GM18951 (cell line): Measurements from ENCODE around the gene SUPT7L.

Source experiments
- POLR2A ChIP-seq: IDR thresholded peaks from 4 replicates; pipeline ENCODE4 v1.6.1; 2011; ENCODE audit warnings: mild to moderate bottlenecking; ENCODE audit not compliant: insufficient read length, insufficient read depth; ENCODE audit errors: extremely low read depth
- in situ Hi-C: fragments of 300-500 bp; cut with MboI; formaldehyde crosslinking; loops from one replicate; pipeline ENCODE4 v1.12.0; 2022; ENCODE audit warnings: low sequenced_read_pairs, mixed read lengths, inconsistent platforms; ENCODE audit not compliant: unreplicated experiment

The SUPT7L gene

DNA sequence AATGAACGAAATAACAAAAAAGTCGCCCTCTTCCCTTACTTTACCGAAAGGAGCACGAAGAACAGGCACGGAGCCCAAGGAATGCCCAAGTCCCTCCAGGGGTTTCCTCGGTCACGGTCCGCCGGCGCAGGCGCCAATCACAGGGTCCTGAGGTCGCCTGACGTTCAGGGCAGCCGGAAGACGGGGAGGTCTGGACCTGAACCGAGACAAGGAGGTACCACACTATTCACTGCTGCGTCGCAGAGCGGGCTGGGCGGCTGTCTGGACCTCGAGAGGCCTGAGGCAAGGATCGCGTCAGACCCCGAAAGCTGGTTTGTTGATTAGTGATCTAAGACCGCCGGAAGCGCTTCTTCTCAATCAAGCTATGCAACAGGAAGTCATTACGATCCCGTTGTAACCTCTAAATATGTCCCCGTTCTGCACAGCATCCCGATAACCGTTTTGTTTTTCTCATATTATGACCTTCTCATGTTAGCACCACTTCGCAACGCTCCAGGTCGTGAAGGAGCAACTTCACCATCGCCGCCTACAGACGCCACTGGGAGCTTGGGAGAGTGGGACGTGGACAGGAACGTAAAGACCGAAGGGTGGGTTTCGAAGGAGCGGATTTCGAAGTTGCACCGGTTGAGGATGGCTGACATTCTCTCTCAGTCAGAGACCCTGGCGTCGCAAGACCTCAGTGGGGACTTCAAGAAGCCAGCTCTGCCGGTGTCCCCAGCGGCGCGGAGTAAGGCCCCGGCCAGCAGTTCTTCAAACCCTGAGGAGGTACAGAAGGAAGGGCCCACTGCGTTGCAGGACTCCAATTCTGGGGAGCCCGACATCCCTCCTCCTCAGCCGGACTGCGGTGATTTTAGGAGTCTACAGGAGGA is at the start of gene SUPT7L, which contains the start of gene SLC4A1AP:
SUPT7L (minus strand) TSS at position 330 of the 869 bp plus-strand sequence. CDS start 1,422 bp downstream, outside the sequence.
SLC4A1AP (plus strand) TSS at position 605 of the 869 bp plus-strand sequence; CDS start at position 631, 26 bp downstream.
- in situ Hi-C loops, result no loop called here
- peak; percentile 74 for TF ChIP-seq POLR2A

DNA sequence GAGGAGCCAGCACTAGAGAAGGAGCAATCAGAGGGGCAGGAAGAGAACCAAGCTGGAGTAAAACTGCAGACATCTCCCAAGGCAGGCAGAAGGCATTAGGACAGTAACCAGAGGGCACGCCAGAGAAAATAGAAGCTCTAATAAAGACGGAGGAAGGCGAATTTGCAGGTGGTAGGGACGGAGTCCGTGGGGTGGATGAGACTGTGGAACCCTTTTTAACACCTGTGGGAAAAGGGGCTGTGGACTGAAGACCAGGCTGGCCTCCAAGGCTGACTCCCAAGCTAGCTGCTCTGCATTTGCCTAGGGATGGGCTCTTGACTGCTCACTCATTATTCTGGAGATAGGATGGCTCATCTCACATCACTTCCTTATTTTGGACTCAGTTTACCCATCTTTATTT is 49.8 kb upstream of the SUPT7L start:
- no peak for TF ChIP-seq POLR2A
- in situ Hi-C loops, result no loop called here

- in situ Hi-C loops, result no loop called here
- no peak for TF ChIP-seq POLR2A
These were observed 49.1 kb upstream of the SUPT7L start for GRCh38 chr2:27712522-27712921.

GRCh38 chr2:27711804-27712203 is 48.4 kb upstream of the SUPT7L start:
- no peak for TF ChIP-seq POLR2A
- in situ Hi-C loops, result no loop called here

DNA sequence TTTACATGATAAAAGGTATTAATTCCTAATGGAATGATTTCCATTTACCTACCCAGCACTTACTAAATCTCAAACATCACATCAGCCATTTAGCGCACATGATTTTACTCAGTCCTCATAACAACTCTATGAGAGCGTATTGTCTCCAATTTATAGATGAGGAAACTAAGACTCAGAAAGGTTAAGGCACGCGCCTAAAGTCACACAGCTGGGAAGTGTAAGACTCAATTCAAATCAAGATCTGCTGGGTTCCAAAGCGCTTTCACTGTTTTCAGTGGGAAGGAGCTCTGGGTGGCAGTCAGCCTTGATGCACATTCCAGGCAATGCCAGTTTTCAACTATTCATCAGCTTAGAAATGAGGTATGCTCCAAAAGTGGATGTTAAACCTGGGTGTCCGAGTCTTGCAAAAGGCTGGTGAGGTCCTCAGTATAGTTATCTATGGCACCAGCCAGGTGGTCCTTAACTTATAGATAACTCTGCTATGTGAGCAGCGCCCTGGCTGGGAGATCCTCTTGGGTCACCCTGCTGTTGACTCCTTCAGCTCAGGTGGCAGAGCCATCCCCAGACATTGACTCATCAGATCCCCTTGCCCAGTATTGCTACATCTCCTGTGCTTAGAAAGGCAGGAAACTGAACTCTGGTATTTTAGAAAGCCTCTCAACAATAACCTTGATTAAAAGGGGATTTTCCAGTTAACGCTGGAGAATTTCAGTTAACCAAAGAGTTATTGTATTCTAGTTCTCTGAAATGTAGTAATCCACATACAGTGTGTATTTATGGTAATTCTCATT is 47.4 kb upstream of the SUPT7L start:
- in situ Hi-C loops, result no loop called here
- TF ChIP-seq POLR2A, result no peak

DNA sequence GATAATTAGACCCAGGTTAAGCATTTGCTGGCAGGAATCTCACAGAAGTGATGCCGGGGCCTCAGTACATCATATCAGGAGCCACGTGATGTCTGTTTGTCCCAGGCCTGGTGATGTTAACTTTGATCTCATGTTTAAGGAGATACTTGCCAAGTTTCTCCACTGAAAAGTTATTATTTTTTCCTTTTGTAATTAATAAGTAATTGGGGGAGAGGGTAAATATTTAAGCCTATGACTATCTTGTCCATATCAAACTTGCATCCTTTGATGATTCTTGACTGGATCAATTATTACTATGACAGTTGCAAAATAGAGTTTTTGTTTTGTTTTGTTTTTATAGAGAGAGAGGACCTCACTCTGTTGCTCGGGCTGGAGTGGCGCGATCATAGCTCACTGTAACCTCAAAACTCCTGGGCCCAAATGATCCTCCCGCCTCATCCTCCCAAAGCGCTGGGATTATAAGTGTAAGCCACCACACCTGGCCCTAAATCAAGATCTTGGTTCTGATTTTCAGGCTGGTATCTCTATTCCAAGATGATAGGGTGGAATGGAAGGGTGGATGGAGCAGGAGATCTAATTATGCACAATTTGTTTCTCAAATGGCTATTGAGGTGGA is 46.7 kb upstream of the SUPT7L start:
- TF ChIP-seq POLR2A, result no peak
- in situ Hi-C loops, result no loop called here

DNA sequence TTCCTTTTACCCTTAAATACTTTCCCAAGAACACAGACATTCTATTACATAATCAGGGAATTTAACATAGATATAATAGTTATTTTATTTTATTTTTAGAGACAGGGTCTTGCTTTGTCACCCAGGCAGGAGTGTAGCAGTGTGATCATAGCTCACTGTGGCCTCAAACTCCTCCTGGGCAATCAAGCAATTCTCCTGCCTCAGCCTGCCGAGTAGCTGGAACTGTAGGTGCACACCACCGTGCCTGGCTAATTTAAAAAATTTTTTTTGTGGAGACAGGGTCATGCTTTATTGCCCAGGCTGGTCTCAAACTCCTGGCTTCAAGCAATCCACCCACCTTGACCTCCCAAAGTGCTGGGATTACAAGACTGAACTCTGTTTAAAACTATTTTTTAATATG is 45.9 kb upstream of the SUPT7L start:
- in situ Hi-C loops, result no loop called here
- TF ChIP-seq POLR2A, result no peak

DNA sequence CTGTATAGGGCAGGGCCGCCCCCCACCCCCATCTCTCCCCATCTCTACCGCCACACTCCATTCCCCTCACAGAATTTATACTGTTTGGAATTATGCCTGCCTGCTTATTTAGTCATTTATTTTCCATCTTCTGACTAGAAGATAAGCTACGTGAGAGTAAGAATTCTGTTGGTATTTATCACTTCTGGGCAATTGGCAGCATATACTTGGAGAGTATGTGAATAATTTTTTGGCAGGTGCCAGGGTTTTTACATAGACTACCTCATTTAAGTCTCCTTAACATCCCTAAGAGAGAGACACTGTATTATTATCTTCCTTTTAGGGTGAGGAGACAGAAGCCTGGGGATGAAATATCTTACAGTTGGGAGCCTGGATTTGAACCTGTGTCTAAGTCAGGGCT is 45.3 kb upstream of the SUPT7L start:
- TF ChIP-seq POLR2A, result no peak
- in situ Hi-C loops, result no loop called here

- no peak for TF ChIP-seq POLR2A
- in situ Hi-C loops, result no loop called here
These were observed 44.8 kb upstream of the SUPT7L start for GRCh38 chr2:27708257-27708654.

- in situ Hi-C loops, result no loop called here
These were observed 44.2 kb upstream of the SUPT7L start for GRCh38 chr2:27707462-27708256.

GRCh38 chr2:27705851-27706622 is 42.6 kb upstream of the SUPT7L start:
- in situ Hi-C loops, result no loop called here
- no peak for TF ChIP-seq POLR2A

More at GRCh38 chr2:27707462-27708256, 44.2 kb upstream of the SUPT7L start:
- TF ChIP-seq POLR2A, result no peak
